GM23338 (cell line): ENCODE results near the gene LMNTD2.

ENCODE experiments used
- CREB1 ChIP-seq: fragments of 250-450 bp; sonication (Bioruptor Pico); IDR thresholded peaks from 2 replicates; pipeline ENCODE4 v1.5.0; 2020; ENCODE audit warnings: low read depth, mild to moderate bottlenecking, moderate library complexity
- EZH2 ChIP-seq: fragments of 200-600 bp; sonication (generic); IDR thresholded peaks from one replicate; pipeline ENCODE4 v1.8.0; 2017; ENCODE audit warnings: antibody characterized with exemption, mild to moderate bottlenecking, low read depth; ENCODE audit not compliant: unreplicated experiment
- EZH2phosphoT487 ChIP-seq: fragments of 200-600 bp; sonication (generic); IDR thresholded peaks from one replicate; pipeline ENCODE4 v1.8.1; 2018; ENCODE audit warnings: antibody characterized with exemption; ENCODE audit not compliant: unreplicated experiment
- JUNB ChIP-seq: IDR thresholded peaks from one replicate; pipeline ENCODE4 v1.6.1; 2016; ENCODE audit warnings: antibody characterized with exemption; ENCODE audit not compliant: unreplicated experiment
- NANOG ChIP-seq: IDR thresholded peaks from 2 replicates; pipeline ENCODE4 v1.6.1; 2016; ENCODE audit warnings: antibody characterized with exemption, borderline replicate concordance
- POLR2AphosphoS5 ChIP-seq: IDR thresholded peaks from 2 replicates; pipeline ENCODE4 v1.6.1; 2016; ENCODE audit warnings: antibody characterized with exemption, low read depth
- STAT1 ChIP-seq: IDR thresholded peaks from one replicate; pipeline ENCODE4 v1.6.1; 2016; ENCODE audit warnings: antibody characterized with exemption; ENCODE audit not compliant: unreplicated experiment
- ZNF114 ChIP-seq: fragments of 250-450 bp; sonication (Bioruptor Pico); IDR thresholded peaks from 2 replicates; pipeline ENCODE4 v1.5.0; 2020; ENCODE audit warnings: mild to moderate bottlenecking, moderate library complexity
- ZNF331 ChIP-seq: fragments of 250-450 bp; sonication (Bioruptor Pico); IDR thresholded peaks from 2 replicates; pipeline ENCODE4 v1.5.0; 2020; ENCODE audit warnings: low read depth, mild to moderate bottlenecking, moderate library complexity
- TF ChIP-seq, protein P1 (sequence below), 2 experiments: fragments of 200-600 bp in 1 of 2; sonication (generic) in 1 of 2; conservative IDR thresholded peaks; 2 replicates each; pipeline versions ENCODE4 v1.5.1 to v1.6.1; 2016 to 2017; ENCODE audit warnings: antibody characterized with exemption in 2 of 2, low read depth in 2 of 2, mild to moderate bottlenecking in 2 of 2, moderate library complexity in 1 of 2
- TF ChIP-seq, protein P2 (sequence below): IDR thresholded peaks from one replicate; pipeline ENCODE4 v1.6.1; 2018; ENCODE audit warnings: antibody characterized with exemption; ENCODE audit not compliant: unreplicated experiment

DNA sequence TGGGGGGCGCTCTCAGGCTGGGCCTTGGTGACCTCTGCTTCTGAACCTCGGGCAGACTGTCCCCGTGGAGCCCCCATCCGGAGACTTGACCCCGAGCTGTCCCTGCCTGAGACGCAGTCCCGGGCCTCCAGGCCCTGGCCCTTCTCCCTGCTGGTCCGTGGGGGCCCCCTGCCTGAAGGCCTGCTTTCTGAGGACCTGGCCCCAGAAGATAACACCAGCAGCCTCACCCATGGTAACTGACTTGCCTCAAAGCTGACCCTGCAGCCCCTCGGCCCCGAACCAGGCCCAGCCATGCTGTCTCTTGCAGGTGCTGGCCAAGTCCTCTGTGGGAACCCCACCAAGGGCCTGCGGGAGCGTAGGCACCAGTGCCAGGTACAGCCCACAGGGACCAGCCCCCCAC lies 8.9 kb downstream of the LMNTD2 start:
- TF ChIP-seq, protein P1, sequence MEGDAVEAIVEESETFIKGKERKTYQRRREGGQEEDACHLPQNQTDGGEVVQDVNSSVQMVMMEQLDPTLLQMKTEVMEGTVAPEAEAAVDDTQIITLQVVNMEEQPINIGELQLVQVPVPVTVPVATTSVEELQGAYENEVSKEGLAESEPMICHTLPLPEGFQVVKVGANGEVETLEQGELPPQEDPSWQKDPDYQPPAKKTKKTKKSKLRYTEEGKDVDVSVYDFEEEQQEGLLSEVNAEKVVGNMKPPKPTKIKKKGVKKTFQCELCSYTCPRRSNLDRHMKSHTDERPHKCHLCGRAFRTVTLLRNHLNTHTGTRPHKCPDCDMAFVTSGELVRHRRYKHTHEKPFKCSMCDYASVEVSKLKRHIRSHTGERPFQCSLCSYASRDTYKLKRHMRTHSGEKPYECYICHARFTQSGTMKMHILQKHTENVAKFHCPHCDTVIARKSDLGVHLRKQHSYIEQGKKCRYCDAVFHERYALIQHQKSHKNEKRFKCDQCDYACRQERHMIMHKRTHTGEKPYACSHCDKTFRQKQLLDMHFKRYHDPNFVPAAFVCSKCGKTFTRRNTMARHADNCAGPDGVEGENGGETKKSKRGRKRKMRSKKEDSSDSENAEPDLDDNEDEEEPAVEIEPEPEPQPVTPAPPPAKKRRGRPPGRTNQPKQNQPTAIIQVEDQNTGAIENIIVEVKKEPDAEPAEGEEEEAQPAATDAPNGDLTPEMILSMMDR (conservative IDR thresholded peaks at IDR 0.05; ENCODE audit: low read depth in 2 of 2), result no peak
- no peak for TF ChIP-seq POLR2AphosphoS5
- TF ChIP-seq EZH2, result no peak
- TF ChIP-seq JUNB, result no peak
- TF ChIP-seq NANOG, result no peak
- no peak for TF ChIP-seq CREB1 (CRISPR knock-in tag)
- no peak for TF ChIP-seq EZH2phosphoT487
- TF ChIP-seq STAT1, result no peak
- TF ChIP-seq, protein P2, sequence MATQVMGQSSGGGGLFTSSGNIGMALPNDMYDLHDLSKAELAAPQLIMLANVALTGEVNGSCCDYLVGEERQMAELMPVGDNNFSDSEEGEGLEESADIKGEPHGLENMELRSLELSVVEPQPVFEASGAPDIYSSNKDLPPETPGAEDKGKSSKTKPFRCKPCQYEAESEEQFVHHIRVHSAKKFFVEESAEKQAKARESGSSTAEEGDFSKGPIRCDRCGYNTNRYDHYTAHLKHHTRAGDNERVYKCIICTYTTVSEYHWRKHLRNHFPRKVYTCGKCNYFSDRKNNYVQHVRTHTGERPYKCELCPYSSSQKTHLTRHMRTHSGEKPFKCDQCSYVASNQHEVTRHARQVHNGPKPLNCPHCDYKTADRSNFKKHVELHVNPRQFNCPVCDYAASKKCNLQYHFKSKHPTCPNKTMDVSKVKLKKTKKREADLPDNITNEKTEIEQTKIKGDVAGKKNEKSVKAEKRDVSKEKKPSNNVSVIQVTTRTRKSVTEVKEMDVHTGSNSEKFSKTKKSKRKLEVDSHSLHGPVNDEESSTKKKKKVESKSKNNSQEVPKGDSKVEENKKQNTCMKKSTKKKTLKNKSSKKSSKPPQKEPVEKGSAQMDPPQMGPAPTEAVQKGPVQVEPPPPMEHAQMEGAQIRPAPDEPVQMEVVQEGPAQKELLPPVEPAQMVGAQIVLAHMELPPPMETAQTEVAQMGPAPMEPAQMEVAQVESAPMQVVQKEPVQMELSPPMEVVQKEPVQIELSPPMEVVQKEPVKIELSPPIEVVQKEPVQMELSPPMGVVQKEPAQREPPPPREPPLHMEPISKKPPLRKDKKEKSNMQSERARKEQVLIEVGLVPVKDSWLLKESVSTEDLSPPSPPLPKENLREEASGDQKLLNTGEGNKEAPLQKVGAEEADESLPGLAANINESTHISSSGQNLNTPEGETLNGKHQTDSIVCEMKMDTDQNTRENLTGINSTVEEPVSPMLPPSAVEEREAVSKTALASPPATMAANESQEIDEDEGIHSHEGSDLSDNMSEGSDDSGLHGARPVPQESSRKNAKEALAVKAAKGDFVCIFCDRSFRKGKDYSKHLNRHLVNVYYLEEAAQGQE, result no peak
- TF ChIP-seq ZNF114 (CRISPR knock-in tag), result no peak
- no peak for TF ChIP-seq ZNF331 (CRISPR knock-in tag)
